ENCODE data around the gene ATP1A4.

ATP1A4 gene

GRCh38 chr1:160207771-160208556, 56.6 kb downstream of the ATP1A4 start:
- FAIRE-seq: no peak

DNA sequence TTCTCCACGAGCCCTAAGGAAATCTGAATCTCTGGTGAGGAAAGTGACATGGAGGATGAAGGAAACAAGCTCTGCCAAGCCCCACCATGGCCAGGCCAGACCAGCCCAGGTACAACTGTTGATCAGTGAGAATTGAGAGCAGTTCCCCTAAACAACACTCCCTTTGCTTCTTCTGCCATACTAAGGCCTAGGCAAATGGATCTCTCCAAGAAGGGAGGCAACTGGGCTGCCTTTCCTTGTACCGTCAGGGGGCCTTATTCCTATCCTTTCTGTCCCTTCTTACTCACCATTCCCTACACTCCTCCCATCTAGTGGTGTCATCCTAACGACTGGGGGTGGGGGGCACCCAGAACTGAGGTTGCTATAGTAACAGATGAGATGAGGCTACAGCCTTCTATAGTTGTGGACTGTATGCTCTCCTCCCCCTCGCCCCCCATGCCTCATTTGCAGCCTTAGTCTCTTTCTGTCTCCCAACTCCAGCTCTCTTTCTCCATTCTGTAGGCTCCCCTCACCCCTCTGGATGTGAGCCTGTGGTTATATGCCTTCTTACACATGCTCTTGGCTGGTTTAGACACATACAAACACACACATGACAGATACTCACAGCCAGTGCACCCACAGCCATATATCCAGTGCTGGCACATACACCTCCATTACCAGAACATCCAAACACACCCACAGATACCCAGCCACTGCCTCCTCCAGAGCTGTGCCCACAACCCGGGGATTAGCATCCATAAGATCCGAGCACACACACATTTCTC, 57.3 kb downstream of the ATP1A4 start:
- no peak for FAIRE-seq

DNA sequence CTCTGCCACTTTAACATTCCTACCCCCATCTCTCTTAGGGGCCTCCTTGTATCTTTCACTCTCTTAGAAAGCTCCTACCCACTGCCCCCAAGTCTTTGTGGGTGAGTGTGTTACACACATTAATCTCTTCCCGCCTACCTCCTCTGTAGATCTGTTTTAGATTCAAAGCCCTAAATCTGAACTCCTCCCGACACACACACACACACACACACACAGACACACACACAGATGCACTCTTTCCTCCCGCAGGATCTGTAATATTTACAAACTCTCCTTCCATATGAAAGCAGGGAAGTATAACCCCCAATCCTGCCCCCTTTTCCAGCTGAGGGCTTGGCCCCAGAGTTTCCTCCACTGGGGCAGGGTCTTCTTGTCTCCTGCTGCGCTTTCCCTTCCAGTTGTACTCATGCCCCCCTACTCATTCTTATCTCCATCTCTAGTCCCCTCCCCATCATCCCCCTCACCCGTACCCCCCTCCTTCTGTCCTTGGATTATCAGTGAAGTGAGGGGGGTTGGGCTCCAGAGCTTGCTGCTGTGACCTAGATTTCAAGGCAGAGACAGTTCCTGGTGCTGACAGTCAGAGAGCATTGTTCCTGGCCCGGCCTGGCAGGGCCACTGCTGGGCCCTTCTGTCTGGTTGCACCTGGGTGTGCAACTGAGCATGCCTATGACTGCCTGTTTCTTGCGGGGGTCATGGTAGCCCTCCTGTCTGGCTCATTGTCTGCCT, 58.1 kb downstream of the ATP1A4 start:
- no peak for FAIRE-seq

GRCh38 chr1:160210561-160210960, 59.2 kb downstream of the ATP1A4 start:
- no peak for FAIRE-seq

GRCh38 chr1:160211046-160211790, 59.8 kb downstream of the ATP1A4 start:
- no peak for FAIRE-seq

DNA sequence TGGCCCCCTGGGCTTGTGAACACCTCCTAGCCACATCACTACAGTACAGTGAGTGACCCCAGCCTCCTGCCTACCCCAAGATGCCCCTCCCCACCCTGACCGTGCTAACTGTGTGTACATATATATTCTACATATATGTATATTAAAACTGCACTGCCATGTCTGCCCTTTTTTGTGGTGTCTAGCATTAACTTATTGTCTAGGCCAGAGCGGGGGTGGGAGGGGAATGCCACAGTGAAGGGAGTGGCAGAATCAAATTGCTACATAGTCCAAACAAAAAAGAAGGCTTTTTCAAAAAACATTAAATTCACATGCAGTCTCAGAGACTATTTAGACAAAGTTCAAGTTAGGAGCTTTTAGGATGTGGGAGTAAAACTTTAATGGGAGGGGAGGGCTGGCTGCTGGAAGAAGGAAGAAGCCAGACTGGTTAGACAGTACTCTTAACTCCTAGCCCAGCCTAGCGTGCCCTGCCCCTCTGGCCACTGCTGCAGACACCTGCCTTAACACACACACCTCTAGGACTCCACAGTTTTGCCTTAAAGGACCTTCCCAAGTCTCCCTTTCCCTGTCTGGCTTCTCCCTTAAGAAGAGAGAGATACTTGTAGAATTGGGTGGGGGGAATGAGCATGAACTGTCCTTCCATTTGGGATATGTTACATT, 63.2 kb downstream of the ATP1A4 start:
- FAIRE-seq: no peak

- FAIRE-seq: no peak
Observed at GRCh38 chr1:160216301-160216700, 64.9 kb downstream of the ATP1A4 start.

DNA sequence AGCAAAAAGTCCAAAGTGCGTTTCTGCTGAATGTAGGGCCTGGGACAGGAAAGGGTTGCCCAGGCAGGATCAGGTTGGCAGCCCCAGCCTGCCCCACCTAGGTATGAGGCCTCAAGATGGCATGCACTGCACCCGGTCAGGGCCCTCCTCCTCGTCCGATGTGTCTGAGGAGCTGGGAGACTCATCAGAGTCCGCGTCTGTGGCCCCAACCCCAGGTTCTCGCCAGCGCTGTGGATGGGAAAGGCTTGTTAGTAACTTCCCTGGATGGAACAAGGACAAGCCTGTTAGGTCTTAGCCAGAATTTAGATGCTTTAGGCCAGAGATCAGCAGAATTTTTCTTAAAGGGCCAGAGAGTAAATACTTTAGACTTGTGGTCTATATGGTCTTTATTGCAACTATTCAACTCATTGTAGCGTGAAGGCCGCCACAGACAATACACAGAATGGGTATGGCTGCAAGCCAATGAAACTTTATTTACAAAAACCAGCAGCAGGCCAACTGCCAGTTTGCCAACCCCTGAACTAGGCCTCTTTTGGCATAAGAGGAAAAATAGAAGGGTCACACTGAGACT, 66.2 kb downstream of the ATP1A4 start:
- FAIRE-seq: no peak

DNA sequence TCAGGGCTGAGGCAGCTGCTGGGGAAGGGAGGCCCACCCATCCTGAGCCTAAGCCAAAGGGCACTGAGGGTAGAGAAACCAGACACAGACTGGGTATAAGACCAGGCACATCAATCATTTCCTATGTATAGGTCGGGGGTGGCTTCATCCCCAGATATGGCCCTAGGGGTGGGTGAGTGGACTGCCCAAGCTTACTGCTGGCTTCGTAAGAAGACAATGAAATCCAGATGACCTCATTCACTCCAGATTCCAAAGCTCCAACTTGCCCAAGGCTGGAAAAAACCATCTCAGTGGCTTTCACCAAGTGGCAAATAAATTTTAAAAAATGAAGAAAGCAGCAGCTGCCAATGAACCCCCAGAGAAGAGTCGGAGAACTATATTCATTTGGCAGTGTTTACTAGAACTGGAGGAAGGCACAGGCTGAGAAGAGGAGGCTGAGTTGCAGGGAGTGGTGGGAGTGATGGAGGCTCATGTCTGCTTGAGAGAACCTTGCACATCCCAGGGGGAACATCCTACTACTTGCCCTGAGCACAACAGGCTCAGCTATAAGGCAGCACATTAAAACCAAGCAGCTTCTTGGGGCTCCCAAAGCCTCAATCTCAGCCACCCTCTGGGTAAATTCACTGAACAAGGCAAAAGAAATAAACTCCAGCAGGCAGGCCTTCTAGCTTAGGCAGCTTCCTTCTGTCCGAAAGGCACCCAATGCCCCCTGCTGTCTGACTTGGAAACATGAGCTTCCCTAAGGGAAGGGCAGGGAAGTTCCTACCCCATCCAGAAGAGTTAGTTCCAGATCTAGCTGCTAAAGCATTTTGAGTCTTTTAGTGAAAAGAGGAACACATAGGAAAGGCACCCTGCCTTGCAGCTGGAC, 67.9 kb downstream of the ATP1A4 start:
- no peak for FAIRE-seq

GRCh38 chr1:160220301-160220700, 68.9 kb downstream of the ATP1A4 start:
- FAIRE-seq: no peak

DNA sequence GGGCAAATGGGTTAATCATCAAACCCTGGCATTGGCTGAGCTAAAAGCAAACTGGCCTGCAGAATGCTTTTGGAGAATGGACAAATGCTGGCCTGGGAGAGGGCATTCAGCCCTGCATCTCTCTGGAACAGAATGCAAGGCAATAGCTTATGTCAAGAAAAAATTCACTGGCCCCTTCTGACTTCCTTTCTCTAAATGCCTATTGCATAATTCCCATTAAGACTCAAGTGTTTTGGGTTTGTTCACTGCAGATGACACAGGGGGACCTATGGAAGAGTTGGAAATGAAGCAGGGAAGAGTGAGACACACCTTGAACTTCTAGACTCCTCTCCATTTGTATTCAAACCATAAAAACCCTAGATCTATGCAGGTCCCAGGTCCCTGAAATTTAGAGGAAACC, 69.7 kb downstream of the ATP1A4 start:
- no peak for FAIRE-seq

DNA sequence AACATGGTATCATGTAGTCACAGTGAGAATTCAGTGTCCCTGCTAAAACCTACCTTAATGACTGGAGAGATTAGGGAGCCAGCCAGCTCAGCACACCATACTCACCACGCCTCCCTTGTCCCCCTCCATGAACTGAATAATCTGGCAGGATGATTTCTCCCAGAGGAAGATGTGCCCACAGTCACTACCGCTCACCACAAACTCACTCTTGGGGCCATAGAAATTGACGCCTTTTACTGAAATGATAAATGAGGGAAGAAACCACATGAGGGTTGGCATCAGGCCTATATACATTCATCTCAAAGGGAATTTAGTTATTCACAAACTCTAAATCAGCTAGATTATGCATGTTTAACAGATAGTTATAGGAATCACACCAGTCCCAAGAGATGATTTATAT, 71.1 kb downstream of the ATP1A4 start:
- FAIRE-seq: no peak

GRCh38 chr1:160224606-160225005, 73.2 kb downstream of the ATP1A4 start:
- FAIRE-seq: no peak

- no peak for FAIRE-seq
Observed at GRCh38 chr1:160225345-160225744, 73.9 kb downstream of the ATP1A4 start.

- FAIRE-seq: no peak
Observed at GRCh38 chr1:160226623-160227022, 75.2 kb downstream of the ATP1A4 start.

DNA sequence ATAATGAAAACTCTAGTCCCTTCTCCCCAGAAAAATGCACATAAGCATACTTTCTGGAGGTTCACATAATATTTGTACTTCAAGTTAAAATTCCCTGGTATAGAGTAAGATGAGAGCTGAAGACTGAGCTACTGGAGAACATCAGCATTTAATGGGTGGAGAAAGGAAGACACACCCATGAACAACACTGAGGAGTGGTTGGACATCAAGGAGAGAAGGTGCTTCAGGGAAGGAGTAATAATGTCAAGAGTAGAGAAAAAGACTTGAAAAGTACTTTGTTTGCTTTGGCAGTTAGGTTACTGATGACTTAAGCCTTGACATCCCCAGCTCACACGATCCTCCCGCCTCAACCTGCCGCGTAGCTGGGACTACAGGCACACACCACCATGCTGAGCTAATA, 75.6 kb downstream of the ATP1A4 start:
- no peak for FAIRE-seq

- no peak for FAIRE-seq
Observed at GRCh38 chr1:160227561-160227960, 76.2 kb downstream of the ATP1A4 start.

- FAIRE-seq: no peak
Observed at GRCh38 chr1:160228431-160228830, 77.0 kb downstream of the ATP1A4 start.

DNA sequence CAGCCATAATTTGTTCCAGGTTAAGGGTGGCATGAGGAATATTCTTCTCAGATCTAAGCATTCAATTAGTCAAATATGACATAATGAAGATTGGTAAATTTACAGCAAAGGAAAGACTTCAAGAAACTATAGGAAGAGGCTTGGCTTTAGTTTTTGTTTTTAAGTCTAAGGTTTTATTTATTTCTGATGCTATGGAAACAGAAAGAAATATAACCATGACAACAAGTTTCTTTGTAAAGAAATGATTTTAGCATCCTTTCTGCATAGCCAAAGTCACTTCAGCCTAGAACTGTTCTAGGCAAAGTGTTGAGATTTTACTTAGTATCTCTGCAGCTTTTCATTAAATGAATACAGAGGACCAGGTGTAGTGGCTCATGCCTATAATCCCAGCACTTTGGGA, 81.5 kb downstream of the ATP1A4 start:
- FAIRE-seq: no peak

All from G401.6 (cell line).